GM12878 (cell line): ENCODE data around the gene SLC38A1. TPM values are rescaled to one million over a fixed set of nuclear protein-coding genes. Genes with fewer than 3 reads are reported as not detected.

Experiments used
- ATAC-seq: fragments of 200-7000 bp; cut with Tn5 transposase; 3 replicates; pipeline ENCODE4 v1.9.1; 2020; ENCODE audit warnings: mild to moderate bottlenecking, moderate library complexity
- BruUV-seq: library from RNA; stranded (reverse); fragments of 400-500 nt; replicated peaks from 2 replicates; lab custom pipeline; 2021; lab: Mats Ljungman, UMichigan
- CTCF ChIA-PET: fragments of 300-600 bp; sonication (Branson Sonifier 250); formaldehyde crosslinking; extraction: SDS; loops from one replicate; lab custom pipeline; 2021; ENCODE audit warnings: inconsistent platforms; lab: Yijun Ruan, JAX
- POLR2A ChIA-PET: fragments of 350-600 bp; formaldehyde crosslinking; extraction: SDS; loops from one replicate; lab custom pipeline; 2021; ENCODE audit warnings: inconsistent platforms; lab: Charles Lee
- RAD21 ChIA-PET: fragments of 300-600 bp; sonication (Branson Sonifier 250); formaldehyde crosslinking; loops from one replicate; lab custom pipeline; 2023; ENCODE audit warnings: antibody characterized with exemption; ENCODE audit not compliant: unreplicated experiment; lab: Charles Lee
- SMC1A ChIA-PET: fragments of 300-600 bp; sonication (Branson Sonifier 250); formaldehyde crosslinking; loops from one replicate; lab custom pipeline; 2023; ENCODE audit not compliant: unreplicated experiment, uncharacterized antibody; lab: Charles Lee
- DNase-seq: peaks from one replicate; pipeline ENCODE4 v3.0.0-alpha.2; 2011; ENCODE audit warnings: low read depth, low spot score
- FAIRE-seq: peaks from 3 replicates; lab custom pipeline; 2011; peaks lifted over from hg19 to GRCh38; lab: Jason Lieb, UNC
- H2AFZ ChIP-seq: 2 replicates; pipeline ENCODE4 v1.6.0; 2011; ENCODE audit warnings: low read depth, low read length, control low read depth; ENCODE audit not compliant: control insufficient read depth
- H3K27ac ChIP-seq: 2 replicates; pipeline ENCODE4 v1.5.1; 2011; ENCODE audit warnings: control low read depth; ENCODE audit not compliant: control insufficient read depth, insufficient read depth
- H3K27me3 ChIP-seq, 2 experiments: replicated peaks in 1 of 2; 2 replicates each; pipeline versions ENCODE4 v1.6.0 to v1.6.1; 2011; ENCODE audit warnings: low read length in 1 of 2; ENCODE audit not compliant: control insufficient read depth in 2 of 2, insufficient read depth in 2 of 2
- H3K36me3 ChIP-seq, 2 experiments: 2 replicates each; pipeline ENCODE4 v1.5.1; 2011; ENCODE audit warnings: low read length in 1 of 2; ENCODE audit not compliant: control insufficient read depth in 2 of 2, insufficient read depth in 2 of 2
- H3K4me1 ChIP-seq: 2 replicates; pipeline ENCODE4 v1.6.1; 2011; ENCODE audit warnings: mild to moderate bottlenecking, low read length, moderate library complexity, mixed read lengths; ENCODE audit not compliant: control insufficient read depth, insufficient read depth
- H3K4me2 ChIP-seq: 2 replicates; pipeline ENCODE4 v1.6.0; 2011; ENCODE audit warnings: control low read depth; ENCODE audit not compliant: control insufficient read depth, insufficient read depth
- H3K4me3 ChIP-seq: fragments of 200-600 bp; sonication (generic); 2 replicates; pipeline ENCODE4 v1.5.1; 2016
- H3K79me2 ChIP-seq: 2 replicates; pipeline ENCODE4 v1.6.0; 2011; ENCODE audit warnings: low read length; ENCODE audit not compliant: control insufficient read depth, insufficient read depth
- H3K9ac ChIP-seq: 2 replicates; pipeline ENCODE4 v1.8.0; 2011; ENCODE audit warnings: low read length, control low read depth, mixed read lengths; ENCODE audit not compliant: control insufficient read depth, insufficient read depth
- H3K9me3 ChIP-seq: replicated peaks from 3 replicates; pipeline ENCODE4 v1.5.1; 2011; ENCODE audit warnings: mild to moderate bottlenecking, low read length; ENCODE audit not compliant: control insufficient read depth, insufficient read depth
- H4K20me1 ChIP-seq: 2 replicates; pipeline ENCODE4 v1.6.0; 2011; ENCODE audit not compliant: control insufficient read depth, insufficient read depth
- CHD4 ChIP-seq: fragments of 200-600 bp; sonication (generic); IDR thresholded peaks from 2 replicates; pipeline ENCODE4 v1.6.1; 2016; ENCODE audit warnings: mild to moderate bottlenecking
- ETV6 ChIP-seq, 2 experiments: fragments of 450-650 bp in 1 of 2; IDR thresholded peaks in 1 of 2; conservative IDR thresholded peaks in 1 of 2; 2 replicates each; pipeline ENCODE4 v1.6.1; 2014; ENCODE audit warnings: antibody characterized with exemption in 1 of 2, borderline replicate concordance in 1 of 2, low read depth in 1 of 2, mild to moderate bottlenecking in 1 of 2, moderate library complexity in 1 of 2
- LARP7 ChIP-seq: fragments of 450-650 bp; IDR thresholded peaks from 2 replicates; pipeline ENCODE4 v1.6.1; 2017; ENCODE audit warnings: mild to moderate bottlenecking
- PAX5 ChIP-seq: IDR thresholded peaks from 2 replicates; pipeline ENCODE4 v1.6.1; 2011; ENCODE audit warnings: low read depth, low read length, borderline replicate concordance
- RUNX3 ChIP-seq: IDR thresholded peaks from 2 replicates; pipeline ENCODE4 v1.6.1; 2012; ENCODE audit warnings: low read length, inconsistent platforms
- SPI1 ChIP-seq: IDR thresholded peaks from 2 replicates; pipeline ENCODE4 v1.6.1; 2011; ENCODE audit warnings: low read depth, mild to moderate bottlenecking, low read length, moderate library complexity, borderline replicate concordance; ENCODE audit not compliant: insufficient read depth
- SREBF2 ChIP-seq: IDR thresholded peaks from 2 replicates; pipeline ENCODE4 v1.6.1; 2012; ENCODE audit warnings: mild to moderate bottlenecking, low read length
- ZNF592 ChIP-seq: fragments of 450-650 bp; IDR thresholded peaks from 2 replicates; pipeline ENCODE4 v1.6.1; 2017; ENCODE audit warnings: mild to moderate bottlenecking, moderate library complexity
- WGBS: methylation state at CpG from one replicate; pipeline ENCODE4 v1.1.6; 2016; ENCODE audit warnings: low lambda C conversion rate; ENCODE audit not compliant: insufficient replicate concordance, insufficient coverage; ENCODE audit errors: missing lambda C conversion rate; 5-methylcytosine and 5-hydroxymethylcytosine counted together
- in situ Hi-C: fragments of 300-500 bp; cut with MboI; formaldehyde crosslinking; loops from 9 replicates; pipeline ENCODE4 v1.14.3; 2018; ENCODE audit warnings: mixed read lengths
- intact Hi-C: fragments of 100-400 bp; cut with micrococcal nuclease; formaldehyde crosslinking; loops from one replicate; pipeline ENCODE4 v1.14.2; 2022; ENCODE audit not compliant: unreplicated experiment
- polyA plus RNA-seq, 11 experiments: library from polyadenylated mRNA; depleted of rRNA in 4 of 11; unstranded in 6 of 11; stranded (reverse) in 5 of 11; fragments of >200 nt; fragmentation: Nextera tagmentation in 4 of 11; fragmentation: Illumina TruSeq in 1 of 11; extraction: Ambion mirVana in 4 of 11; extraction: Trizol in 1 of 11; gene quantifications; 1 replicate in 1 of 11; 2 replicates in 10 of 11; pipeline versions ENCODE4 v1.2.1 to v1.2.3, GENCODE V29; 2011 to 2016; ENCODE audit warnings: inconsistent platforms in 2 of 11, missing spikeins in 2 of 11, low read depth in 1 of 11
- total RNA-seq, 4 experiments: library from RNA; depleted of rRNA in 3 of 4; stranded (reverse); fragments of >200 nt in 3 of 4; fragmentation: Illumina TruSeq in 1 of 4; extraction: Trizol in 1 of 4; gene quantifications; 2 replicates each; pipeline versions ENCODE4 v1.2.1 to v1.2.3, GENCODE V29; 2013 to 2021

SLC38A1 gene
- total and polyA plus RNA-seq, 10 of the 15 experiments (the other 5 are each of a cell fraction or from before 2014, with no cell fraction given), result 38.1 to 191 (median 144) TPM

- TF ChIP-seq ETV6 (conservative IDR thresholded peaks at IDR 0.05 in 1 of 2, IDR thresholded peaks at IDR 0.05 in 1 of 2; ENCODE audit: borderline replicate concordance in 1 of 2, low read depth in 1 of 2) (no peak), LARP7 (no peak), RUNX3 (no peak), SREBF2 (no peak), ZNF592 (no peak), PAX5 (no peak)
Observed at GRCh38 chr12:46260124-46260912, 8.5 kb downstream of the SLC38A1 start (continued).

GRCh38 chr12:46259713-46260112, 9.1 kb downstream of the SLC38A1 start:
- SMC1A ChIA-PET, result interaction anchor here (1.0 to 1.1 kb wide), 3 partner anchors 39 to 51 kb away, joined by 3 read pairs; no protein-coding TSS in a partner anchor
- H3K27me3 ChIP-seq, result no peaks in the 10 kb centered on the region
- peaks cover 7% of the 10 kb centered on the region; the same call in 1 of the 2 replicates for H3K4me1 ChIP-seq
- no peak overlapping the region for H3K9ac ChIP-seq
- in situ Hi-C loops, result no loop called here
- peaks cover 97% of the 10 kb centered on the region for H3K79me2 ChIP-seq
- no peak overlapping the region for H3K4me3 ChIP-seq
- POLR2A ChIA-PET, result interaction anchor here (0.9 to 1.2 kb wide), 2 partner anchors 25 to 42 kb away, joined by 3 read pairs; no protein-coding TSS in a partner anchor
- WGBS, result 0% methylated on average over 1 of the region's 1 CpG
- FAIRE-seq, result no peak
- peaks cover 3 to 7% of the 10 kb centered on the region in 2 experiments for H3K36me3 ChIP-seq
- no peaks in the 10 kb centered on the region; the same call in 2 of the 3 replicates for H3K9me3 ChIP-seq
- ATAC-seq, result peak; percentile 10; the same call in 2 of the 3 replicates
- H4K20me1 ChIP-seq, result peaks cover 5% of the 10 kb centered on the region
- H3K27ac ChIP-seq, result no peak overlapping the region
- H3K4me2 ChIP-seq, result peak overlapping the region; percentile 13; the same call in 1 of the 2 replicates
- no peak for DNase-seq
- BruUV-seq, result no TSS peak
- no peak overlapping the region for H2AFZ ChIP-seq
- CTCF ChIA-PET, result interaction anchor here (0.7 to 1.2 kb wide), 3 partner anchors 84 to 1042 kb away, joined by 3 read pairs; no protein-coding TSS in a partner anchor
- RAD21 ChIA-PET, result interaction anchor here (1.1 to 1.9 kb wide), 2 partner anchors 44 to 51 kb away, joined by 4 read pairs; no protein-coding TSS in a partner anchor
- TF ChIP-seq SPI1 (peak; percentile 33; the same call in 1 of the 2 replicates), CHD4 (no peak)
- intact Hi-C loops, result loop anchor here (10.0 kb wide), 1 partner anchor 1445 kb away; the partner anchor contains the start of gene RPAP3
